Psoas muscle (tissue), 8 donors: ENCODE measurements around the gene HNRNPD. TPM values are rescaled to one million over a fixed set of nuclear protein-coding genes. Genes with fewer than 3 reads are reported as not detected.
"Not testable (repeated sequence)": the region's sequence is repeated elsewhere in the genome, so short reads cannot be mapped to it uniquely, and the experiment has no call there.

Experiments
- ATAC-seq, 4 donors: fragments of 200-7000 bp; cut with Tn5 transposase; one replicate each; pipeline ENCODE4 v1.9.1; 2020; ENCODE audit warnings: moderate library complexity in 3 of 4, mild to moderate bottlenecking in 2 of 4
- DNase-seq, 2 donors: peaks; one replicate each; pipeline ENCODE4 v3.0.0-alpha.2; 2020
- H3K27ac ChIP-seq: fragments of 200-600 bp; one replicate; pipeline ENCODE4 v1.8.0; 2022
- H3K27me3 ChIP-seq, 3 donors: fragments of 200-600 bp in 1 of 3; one replicate each; pipeline versions ENCODE4 v1.6.1 to v1.8.0; 2013 to 2022; ENCODE audit warnings: low read length in 2 of 3, mild to moderate bottlenecking in 2 of 3, moderate library complexity in 1 of 3; ENCODE audit not compliant: insufficient read depth in 3 of 3
- H3K36me3 ChIP-seq, 2 donors: fragments of 200-600 bp in 1 of 2; one replicate each; pipeline versions ENCODE4 v1.6.1 to v1.8.0; 2013 to 2022; ENCODE audit warnings: low read depth in 1 of 2, mild to moderate bottlenecking in 1 of 2, moderate library complexity in 1 of 2; ENCODE audit not compliant: insufficient read depth in 1 of 2
- H3K4me1 ChIP-seq: fragments of 200-600 bp; one replicate; pipeline ENCODE4 v1.8.0; 2022
- H3K4me3 ChIP-seq: fragments of 200-600 bp; one replicate; pipeline ENCODE4 v1.8.0; 2022; ENCODE audit warnings: mild to moderate bottlenecking
- H3K9me3 ChIP-seq: fragments of 200-600 bp; one replicate; pipeline ENCODE4 v1.8.0; 2022
- WGBS, 3 donors: extraction: QIAGEN DNeasy Blood & Tissue Kit; methylation state at CpG; one replicate each; pipeline versions ENCODE4 v1.1.6 to v1.1.7; 2013; 5-methylcytosine and 5-hydroxymethylcytosine counted together
- intact Hi-C, 2 donors: fragments of 100-400 bp; cut with DNase I; formaldehyde crosslinking; loops; one replicate each; pipeline versions ENCODE4 v1.11.0 to v1.14.2; 2022
- polyA plus RNA-seq, 3 donors: library from polyadenylated mRNA; stranded (reverse); fragments of 200-250 nt; gene quantifications; one replicate each; pipeline ENCODE4 v1.2.3, GENCODE V29; 2013
- total RNA-seq, 4 donors: library from RNA; stranded (reverse); fragmentation: NEBNext Ultra II Directional in 2 of 4; extraction: Animal tissue kit (Norgen Biotek cat#: 25700) in 2 of 4; gene quantifications; one replicate each; pipeline versions ENCODE4 v1.2.1 to v1.2.4, GENCODE V29; 2021 to 2023
- TF ChIP-seq, protein P1 (sequence below): fragments of 200-600 bp; IDR thresholded peaks from one replicate; pipeline ENCODE4 v1.8.0; 2022; ENCODE audit warnings: antibody characterized with exemption
- donor health status: healthy with polysubstance abuse.
- donor health status: DM: no; HTN: no; CAD: no; lungs with moderate emphysema.
- donor health status: Bipolar disorder and iron deficiency.
- donor health status: healthy.
- donor health status: DM: yes; HTN: yes; CAD: no.
- donor health status: DM: no; HTN: no; CAD: no.
- donor health status: DM: no; HTN: no; CAD: no.
- donor health status: DM: yes; HTN: yes; CAD: no.

HNRNPD gene
- total and polyA plus RNA-seq, 7 donors: 82.0 to 158 (median 117) TPM

DNA sequence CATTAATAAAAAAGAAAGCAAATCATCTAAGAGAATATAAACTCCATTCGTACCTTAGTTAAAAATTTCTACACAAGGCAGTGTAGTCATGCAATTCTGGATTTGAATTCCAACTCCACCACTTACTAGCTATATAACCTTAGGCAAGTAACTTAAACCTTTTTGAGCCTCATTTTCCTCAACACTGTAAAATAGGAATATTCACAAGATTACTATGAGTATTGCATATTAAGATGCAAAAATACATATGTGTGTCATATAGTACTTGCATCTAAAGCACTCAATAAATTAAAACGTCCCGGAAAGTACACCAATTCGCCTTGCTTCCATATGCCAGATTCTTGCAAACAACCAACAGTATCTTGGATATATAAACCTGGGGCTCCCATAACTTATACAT lies 42.0 kb downstream of the HNRNPD start:
- WGBS, 3 donors: 79 to 91% (median 91%) methylated on average over 4 of the region's 4 CpGs
- Histone ChIP-seq H3K36me3 (no peaks in the 10 kb centered on the region), H3K4me3 (no peak overlapping the region), H3K27me3 (no peaks in the 10 kb centered on the region), H3K27ac (no peak overlapping the region), H3K9me3 (no peaks in the 10 kb centered on the region), H3K4me1 (no peaks in the 10 kb centered on the region)
- DNase-seq (no peak), ATAC-seq (no peak)
- TF ChIP-seq, protein P1, sequence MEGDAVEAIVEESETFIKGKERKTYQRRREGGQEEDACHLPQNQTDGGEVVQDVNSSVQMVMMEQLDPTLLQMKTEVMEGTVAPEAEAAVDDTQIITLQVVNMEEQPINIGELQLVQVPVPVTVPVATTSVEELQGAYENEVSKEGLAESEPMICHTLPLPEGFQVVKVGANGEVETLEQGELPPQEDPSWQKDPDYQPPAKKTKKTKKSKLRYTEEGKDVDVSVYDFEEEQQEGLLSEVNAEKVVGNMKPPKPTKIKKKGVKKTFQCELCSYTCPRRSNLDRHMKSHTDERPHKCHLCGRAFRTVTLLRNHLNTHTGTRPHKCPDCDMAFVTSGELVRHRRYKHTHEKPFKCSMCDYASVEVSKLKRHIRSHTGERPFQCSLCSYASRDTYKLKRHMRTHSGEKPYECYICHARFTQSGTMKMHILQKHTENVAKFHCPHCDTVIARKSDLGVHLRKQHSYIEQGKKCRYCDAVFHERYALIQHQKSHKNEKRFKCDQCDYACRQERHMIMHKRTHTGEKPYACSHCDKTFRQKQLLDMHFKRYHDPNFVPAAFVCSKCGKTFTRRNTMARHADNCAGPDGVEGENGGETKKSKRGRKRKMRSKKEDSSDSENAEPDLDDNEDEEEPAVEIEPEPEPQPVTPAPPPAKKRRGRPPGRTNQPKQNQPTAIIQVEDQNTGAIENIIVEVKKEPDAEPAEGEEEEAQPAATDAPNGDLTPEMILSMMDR: no peak
- intact Hi-C loops: no loop called here

DNA sequence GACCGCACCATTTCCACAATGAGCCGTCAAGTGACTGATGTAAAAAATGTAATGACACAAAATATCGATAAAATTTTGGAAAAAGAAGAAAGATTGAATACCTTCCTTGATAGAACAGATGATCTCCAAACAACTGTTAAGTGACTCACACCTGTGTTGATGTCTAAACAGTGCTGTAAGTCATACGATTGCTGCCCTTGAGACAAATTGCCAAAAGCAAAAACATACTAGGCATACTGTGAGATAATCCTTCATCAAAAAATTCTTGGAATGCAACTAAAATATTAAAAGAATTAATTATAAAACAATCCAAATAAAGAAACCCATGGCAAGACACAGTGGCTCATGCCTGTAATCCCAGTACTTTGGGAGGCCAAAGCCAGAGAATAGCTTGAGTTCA lies 53.4 kb downstream of the HNRNPD start:
- Histone ChIP-seq H3K36me3 (no peaks in the 10 kb centered on the region), H3K9me3 (no peaks in the 10 kb centered on the region), H3K27ac (no peak overlapping the region), H3K4me3 (no peak overlapping the region), H3K27me3 (no peaks in the 10 kb centered on the region), H3K4me1 (no peaks in the 10 kb centered on the region)
- TF ChIP-seq, protein P1: no peak
- ATAC-seq (no peak), DNase-seq (no peak)
- intact Hi-C loops: no loop called here
- WGBS, 3 donors: 87 to 88% (median 88%) methylated on average over 4 of the region's 4 CpGs

DNA sequence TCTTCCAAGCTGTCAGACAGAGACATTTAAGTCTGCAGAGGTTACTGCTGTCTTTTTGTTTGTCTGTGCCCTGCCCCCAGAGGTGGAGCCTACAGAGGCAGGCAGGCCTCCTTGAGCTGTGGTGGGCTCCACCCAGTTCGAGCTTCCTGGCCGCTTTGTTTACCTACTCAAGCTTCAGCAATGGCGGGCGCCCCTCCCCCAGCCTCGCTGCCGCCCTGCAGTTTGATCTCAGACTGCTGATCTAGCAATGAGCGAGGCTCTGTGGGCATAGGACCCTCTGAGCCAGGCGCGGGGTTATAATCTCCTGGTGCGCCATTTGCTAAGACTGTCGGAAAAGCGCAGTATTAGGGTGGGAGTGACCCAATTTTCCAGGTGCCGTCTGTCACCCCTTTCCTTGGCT lies 70.7 kb downstream of the HNRNPD start:
- intact Hi-C loops, ATAC-seq, H3K4me3 ChIP-seq, H3K4me1 ChIP-seq, H3K9me3 ChIP-seq, H3K36me3 ChIP-seq, H3K27me3 ChIP-seq, DNase-seq, H3K27ac ChIP-seq: not testable (repeated sequence)
- WGBS, 3 donors: 86 to 93% (median 90%) methylated on average over 12 to 13 of the region's 13 CpGs

Other genes starting within 250 kb of the HNRNPD start
- gene HNRNPDL, start 56.5 kb upstream of the HNRNPD start, total RNA-seq: 100 to 1,000 TPM; 145 to 379 (median 316) TPM
- gene HNRNPDL, start 56.5 kb upstream of the HNRNPD start, polyA plus RNA-seq: 100 to 1,000 TPM; 362 to 488 (median 370) TPM
- gene ENOPH1, start 56.6 kb upstream of the HNRNPD start, total RNA-seq: 10 to 100 TPM in 3 of 4 donors, 1 to 10 TPM in 1; 9.1 to 15.3 (median 11.5) TPM
- 10 to 100 TPM; 11.1 to 27.7 (median 14.8) TPM for gene ENOPH1, start 56.6 kb upstream of the HNRNPD start, polyA plus RNA-seq
- gene TMEM150C, start 188.0 kb upstream of the HNRNPD start, total RNA-seq: 1 to 10 TPM; 2.6 to 4.6 (median 4.0) TPM
- 1 to 10 TPM; 3.2 to 5.8 (median 3.6) TPM for gene TMEM150C, start 188.0 kb upstream of the HNRNPD start, polyA plus RNA-seq